MM.1S (cell line): ENCODE measurements around the gene CHTOP.

ENCODE experiments used
- EZH2 ChIP-seq: fragments of 300-600 bp; sonication (generic); optimal IDR thresholded peaks from 2 replicates; pipeline ENCODE3; 2017; ENCODE audit warnings: low read depth, mild to moderate bottlenecking, antibody characterized with exemption, low read length, mixed read lengths
- EZH2phosphoT487 ChIP-seq: fragments of 300-600 bp; sonication (generic); IDR thresholded peaks from 2 replicates; pipeline ENCODE4 v1.6.1; 2018; ENCODE audit warnings: antibody characterized with exemption, low read length
- TF ChIP-seq, protein P1 (sequence below): fragments of 300-600 bp; sonication (generic); IDR thresholded peaks from 2 replicates; pipeline ENCODE4 v1.5.1; 2016; ENCODE audit warnings: antibody characterized with exemption, low read length, mixed read lengths

DNA sequence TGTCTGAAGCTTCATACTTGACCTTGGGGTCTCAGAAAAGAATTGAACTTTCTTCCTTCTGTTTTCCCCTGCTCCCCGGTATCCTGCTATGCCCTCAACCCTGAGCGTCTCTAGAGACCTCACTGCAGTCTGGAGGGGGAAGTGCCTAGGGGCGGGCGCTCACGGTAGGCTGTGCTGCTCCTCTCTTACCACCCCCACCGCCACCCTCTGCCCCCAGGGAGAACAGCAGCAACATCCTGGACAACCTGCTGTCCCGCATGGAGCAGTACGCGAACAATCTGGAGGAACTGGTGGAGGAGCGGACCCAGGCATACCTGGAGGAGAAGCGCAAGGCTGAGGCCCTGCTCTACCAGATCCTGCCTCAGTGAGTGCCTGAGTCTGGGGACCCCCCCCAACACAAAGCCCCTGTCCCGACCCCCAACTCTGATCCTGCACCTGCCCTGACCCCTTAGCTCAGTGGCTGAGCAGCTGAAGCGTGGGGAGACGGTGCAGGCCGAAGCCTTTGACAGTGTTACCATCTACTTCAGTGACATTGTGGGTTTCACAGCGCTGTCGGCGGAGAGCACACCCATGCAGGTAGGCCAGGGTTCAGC is 55.0 kb downstream of the CHTOP start:
- TF ChIP-seq, protein P1, sequence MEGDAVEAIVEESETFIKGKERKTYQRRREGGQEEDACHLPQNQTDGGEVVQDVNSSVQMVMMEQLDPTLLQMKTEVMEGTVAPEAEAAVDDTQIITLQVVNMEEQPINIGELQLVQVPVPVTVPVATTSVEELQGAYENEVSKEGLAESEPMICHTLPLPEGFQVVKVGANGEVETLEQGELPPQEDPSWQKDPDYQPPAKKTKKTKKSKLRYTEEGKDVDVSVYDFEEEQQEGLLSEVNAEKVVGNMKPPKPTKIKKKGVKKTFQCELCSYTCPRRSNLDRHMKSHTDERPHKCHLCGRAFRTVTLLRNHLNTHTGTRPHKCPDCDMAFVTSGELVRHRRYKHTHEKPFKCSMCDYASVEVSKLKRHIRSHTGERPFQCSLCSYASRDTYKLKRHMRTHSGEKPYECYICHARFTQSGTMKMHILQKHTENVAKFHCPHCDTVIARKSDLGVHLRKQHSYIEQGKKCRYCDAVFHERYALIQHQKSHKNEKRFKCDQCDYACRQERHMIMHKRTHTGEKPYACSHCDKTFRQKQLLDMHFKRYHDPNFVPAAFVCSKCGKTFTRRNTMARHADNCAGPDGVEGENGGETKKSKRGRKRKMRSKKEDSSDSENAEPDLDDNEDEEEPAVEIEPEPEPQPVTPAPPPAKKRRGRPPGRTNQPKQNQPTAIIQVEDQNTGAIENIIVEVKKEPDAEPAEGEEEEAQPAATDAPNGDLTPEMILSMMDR: no peak
- no peak for TF ChIP-seq EZH2
- TF ChIP-seq EZH2phosphoT487: no peak
